ENCODE results near the gene ATP6V0B. TPM values are rescaled to one million over a fixed set of nuclear protein-coding genes. Genes with fewer than 3 reads are reported as not detected.

Gene ATP6V0B
- total RNA-seq, 1 donor from 2014 or later, result 55.6 TPM

DNA sequence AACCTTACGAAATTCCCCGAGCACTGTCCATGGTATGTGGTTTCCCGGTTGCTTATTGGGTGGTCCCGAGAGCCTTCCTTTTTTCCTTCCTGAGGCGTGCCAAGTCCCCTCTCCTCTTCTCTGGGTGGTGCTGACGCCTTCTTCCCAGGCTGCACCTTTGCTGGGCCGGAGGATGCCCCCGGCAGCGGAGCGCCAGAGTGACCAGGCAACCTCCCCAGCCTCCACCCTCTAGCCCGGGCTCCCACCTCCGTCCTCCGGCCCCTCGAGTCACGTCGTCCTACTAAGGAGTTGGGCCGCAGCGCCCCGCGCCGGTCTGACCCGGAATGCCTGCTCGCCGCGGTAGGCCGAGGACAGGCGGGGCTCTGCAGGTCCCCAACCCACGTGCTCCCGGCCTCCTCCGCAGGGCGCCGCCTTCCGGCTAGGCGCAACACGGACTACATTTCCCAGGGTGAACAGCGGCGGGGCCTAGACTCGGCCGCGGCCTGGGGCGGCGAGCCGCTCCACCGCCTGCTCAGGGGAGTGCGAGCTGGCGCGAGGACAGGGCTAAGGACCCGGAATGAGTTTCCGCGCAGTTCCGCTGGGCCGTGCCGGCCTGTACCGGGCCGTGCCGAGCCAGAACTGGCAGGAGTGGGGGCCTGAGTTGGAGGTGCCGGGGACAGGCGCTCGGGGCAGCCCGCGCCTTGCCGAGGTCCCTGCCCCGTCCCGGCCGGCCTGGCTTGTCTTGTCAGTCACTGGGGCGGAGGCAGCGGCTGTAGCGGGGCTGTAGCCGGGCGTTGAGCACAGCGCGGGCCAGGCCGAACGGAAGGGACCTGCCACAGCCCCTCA is 28.3 kb upstream of the ATP6V0B start, which contains the start of gene IPO13:
Gene IPO13 (plus strand): TSS at position 715 of the 825 bp plus-strand sequence. CDS start 651 bp downstream, outside the sequence.
- DNase-seq (ENCODE audit: low spot score), result peak; percentile 97

DNA sequence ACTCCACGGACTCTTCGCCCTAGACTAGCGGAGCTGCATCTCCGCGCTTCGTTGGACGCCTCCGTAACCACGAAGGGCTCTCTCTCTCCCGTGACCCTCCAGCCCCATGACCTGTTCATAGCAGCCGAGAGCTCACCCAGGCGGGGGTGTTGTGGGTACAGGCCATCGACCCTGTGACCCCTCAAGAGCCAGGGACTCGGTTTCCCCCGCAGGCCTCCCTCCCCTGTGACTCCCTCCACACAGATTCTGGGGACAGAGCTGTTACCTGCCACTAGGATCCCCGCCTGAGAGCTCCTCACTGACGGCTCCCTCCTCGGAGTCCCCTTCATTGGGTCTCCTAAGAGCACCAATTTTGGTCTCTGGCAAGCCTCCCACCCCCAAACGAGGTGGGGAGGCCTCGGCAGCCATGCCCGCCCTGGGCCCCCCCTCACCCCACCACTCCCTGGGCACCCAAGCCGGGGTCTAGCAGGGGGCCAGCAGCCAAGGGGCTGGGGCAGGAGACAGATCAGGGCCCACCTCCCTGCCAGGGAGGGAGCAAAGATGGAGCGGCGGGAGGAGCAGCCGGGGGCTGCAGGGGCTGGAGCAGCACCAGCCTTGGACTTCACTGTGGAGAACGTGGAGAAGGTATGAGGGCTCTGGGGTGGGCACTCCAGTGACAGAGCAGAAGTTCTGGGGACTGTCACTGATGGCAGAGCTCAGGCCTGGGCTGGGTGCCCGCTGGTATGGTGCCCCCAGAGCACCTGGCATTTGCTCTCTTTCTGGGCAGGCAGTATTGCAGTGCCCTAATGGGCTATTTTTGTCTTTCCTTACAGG is 27.5 kb upstream of the ATP6V0B start:
- DNase-seq (ENCODE audit: low spot score), result no peak

DNA sequence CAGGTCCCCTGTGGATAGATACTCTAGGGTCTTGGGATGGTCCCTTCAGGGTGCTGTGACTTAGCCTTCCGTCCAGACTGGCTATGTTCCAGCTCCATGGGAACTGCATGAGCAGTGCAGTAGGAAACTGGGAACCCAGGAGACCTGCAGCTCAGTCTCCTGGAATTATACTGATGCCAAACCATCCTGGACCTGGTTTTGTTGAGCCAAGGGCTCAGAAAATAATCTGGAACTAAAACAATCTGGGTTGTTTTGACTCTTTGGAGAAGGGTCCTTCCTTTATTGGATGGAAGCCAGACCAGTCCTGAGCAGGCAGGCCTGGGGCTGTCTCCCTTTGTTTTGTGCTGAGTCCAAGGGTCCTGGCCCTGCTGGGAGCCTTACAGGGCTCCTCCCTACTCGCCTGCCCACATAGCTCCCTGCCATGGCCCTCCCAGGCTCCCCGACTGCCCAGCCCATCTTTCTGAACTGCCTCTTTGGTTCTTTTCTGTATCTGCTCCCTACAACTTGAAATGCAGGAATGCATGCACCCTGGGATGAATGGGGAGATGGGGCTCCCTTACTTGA is 26.8 kb upstream of the ATP6V0B start:
- no peak for DNase-seq (ENCODE audit: low spot score)

DNA sequence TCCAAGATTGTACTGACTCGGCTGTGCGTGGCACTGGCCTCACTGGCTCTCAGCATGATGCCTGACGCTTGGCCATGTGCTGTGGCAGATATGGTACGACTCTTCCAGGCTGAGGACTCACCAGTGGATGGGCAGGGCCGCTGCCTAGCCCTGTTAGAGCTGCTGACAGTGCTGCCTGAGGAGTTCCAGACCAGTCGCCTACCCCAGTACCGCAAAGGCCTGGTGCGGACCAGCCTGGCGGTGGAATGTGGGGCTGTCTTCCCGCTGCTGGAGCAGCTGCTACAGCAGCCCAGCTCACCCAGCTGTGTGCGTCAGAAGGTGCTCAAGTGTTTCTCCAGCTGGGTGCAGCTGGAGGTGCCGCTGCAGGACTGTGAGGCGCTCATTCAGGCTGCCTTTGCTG is 25.1 kb upstream of the ATP6V0B start:
- no peak for DNase-seq (ENCODE audit: low spot score)

DNA sequence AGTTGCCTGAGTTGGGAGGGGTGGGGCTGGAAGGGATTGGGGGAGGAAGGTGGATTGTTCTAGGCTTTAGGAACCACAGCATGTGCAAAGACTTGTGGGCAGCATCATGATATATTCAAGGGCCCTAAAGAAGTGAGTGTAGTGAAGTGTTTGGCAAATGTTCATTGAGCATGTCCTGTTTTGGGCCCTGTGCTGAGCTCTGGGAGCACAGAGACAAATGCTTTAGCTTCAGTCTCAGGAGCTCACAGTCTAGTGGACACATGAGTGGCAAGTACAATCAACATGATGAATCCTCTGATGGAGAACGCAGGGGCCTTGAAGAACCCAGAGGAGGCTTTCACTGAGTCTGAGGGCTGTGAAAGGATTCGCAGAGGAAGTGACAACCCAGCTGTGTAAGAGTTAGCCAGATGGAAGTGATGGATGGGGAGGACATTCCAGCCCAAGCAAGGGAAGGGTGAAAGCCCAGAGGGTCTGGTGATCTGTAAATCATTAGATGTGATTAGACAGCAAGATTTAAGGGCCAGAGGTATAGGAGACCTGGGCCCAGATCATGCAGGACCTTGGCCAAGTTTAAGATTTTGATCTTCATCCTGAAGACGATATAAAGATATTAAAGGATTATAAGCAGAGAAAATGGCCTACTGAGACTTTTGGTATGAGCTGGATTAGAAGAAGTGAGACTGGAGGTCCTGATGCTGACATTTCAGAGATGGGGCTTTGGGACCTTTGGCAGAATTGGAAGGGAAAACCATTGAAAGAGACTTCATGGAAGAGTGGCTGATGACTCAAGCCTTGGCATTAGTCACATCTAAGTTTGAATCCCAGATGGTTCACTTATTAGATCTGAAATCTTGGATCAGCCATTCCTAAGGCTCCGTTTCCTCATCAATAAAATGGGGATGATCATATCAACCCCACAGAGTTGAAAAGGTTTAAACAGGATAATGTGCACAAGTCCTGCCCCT is 23.5 kb upstream of the ATP6V0B start:
- DNase-seq (ENCODE audit: low spot score), result no peak

DNA sequence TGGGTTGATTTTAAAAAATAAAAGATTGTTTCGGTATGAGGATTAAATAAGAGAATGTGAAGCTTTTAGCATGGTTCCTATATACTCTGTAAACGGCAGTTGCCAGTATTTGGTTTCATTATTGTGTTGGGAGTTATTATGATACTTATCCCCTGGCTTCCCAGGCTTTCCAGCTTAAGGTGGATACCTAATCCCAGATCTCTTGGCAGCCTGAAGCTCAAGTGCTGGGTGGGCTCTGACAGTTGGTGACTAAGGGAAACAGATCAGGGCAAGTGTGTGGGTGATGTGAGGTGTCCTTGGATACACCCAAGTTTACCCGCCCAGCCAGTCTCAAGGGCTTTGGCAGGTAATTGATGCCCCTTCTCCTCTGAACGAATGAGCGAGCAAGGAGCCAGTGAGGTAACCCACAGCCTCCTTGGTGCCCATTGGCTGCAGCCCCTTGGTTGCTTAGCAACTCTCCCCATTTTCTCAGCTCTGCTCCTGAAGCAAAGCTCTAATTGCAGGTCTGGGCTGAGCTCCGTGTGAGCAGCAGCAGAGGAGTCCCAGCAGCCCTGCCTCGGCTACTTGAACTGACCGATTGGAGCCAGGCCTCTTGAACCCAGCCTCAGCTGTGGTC is 21.9 kb upstream of the ATP6V0B start:
- DNase-seq (ENCODE audit: low spot score), result no peak

DNA sequence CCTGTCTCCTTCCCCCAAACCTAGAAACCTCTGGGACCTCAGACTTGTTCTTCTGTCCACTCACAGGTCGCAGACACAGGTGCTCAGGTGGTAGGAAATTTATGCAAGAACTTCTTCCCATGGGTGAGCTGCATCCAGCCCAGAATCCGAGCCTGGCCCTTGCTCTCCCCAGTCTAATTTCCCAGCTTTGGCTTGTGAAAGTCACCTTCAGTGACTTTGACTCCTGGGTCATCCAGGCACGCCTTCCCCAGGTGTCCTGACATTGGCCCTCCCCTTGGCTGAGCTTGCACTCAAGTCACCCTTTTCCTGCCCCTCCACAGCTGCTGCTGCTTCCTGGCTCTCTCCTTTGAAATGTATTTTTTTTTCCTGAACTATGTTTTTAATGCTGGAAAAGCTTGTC is 21.4 kb upstream of the ATP6V0B start:
- no peak for DNase-seq (ENCODE audit: low spot score)

DNA sequence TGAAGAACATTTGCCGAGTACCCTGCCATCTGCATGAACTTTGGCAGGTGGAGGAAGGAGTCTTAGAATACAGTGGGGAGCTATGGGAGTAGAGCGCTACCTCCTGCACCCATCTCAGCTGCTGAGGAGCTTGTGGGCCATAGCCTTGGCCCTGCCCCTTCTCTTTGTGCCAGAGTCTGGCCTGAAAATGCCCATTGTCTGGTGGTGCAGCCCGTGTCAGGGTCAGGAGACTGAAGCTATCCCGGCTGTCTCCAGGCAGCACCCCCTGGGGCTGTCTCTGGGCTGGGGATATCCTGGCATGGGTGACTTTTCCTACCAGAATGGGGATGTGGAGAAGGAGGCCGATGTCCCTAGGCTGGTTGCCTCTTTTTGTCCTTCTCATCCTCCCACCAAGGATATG is 20.7 kb upstream of the ATP6V0B start:
- no peak for DNase-seq (ENCODE audit: low spot score)

DNA sequence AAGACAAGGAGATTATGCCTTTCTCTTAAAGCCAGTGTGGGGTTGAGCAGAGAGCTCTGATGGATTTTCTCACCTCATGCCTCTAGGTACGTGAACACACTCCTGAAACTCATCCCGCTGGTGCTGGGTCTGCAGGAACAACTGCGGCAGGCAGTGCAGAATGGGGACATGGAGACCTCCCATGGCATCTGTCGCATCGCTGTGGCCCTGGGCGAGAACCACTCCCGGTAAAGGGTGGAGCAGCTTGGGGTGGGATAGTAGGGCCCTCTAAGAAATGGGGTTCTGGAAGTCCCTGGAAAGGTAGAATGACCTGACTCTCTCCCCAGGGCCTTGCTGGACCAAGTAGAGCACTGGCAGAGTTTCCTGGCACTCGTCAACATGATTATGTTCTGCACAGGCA is 18.5 kb upstream of the ATP6V0B start:
- no peak for DNase-seq (ENCODE audit: low spot score)

DNA sequence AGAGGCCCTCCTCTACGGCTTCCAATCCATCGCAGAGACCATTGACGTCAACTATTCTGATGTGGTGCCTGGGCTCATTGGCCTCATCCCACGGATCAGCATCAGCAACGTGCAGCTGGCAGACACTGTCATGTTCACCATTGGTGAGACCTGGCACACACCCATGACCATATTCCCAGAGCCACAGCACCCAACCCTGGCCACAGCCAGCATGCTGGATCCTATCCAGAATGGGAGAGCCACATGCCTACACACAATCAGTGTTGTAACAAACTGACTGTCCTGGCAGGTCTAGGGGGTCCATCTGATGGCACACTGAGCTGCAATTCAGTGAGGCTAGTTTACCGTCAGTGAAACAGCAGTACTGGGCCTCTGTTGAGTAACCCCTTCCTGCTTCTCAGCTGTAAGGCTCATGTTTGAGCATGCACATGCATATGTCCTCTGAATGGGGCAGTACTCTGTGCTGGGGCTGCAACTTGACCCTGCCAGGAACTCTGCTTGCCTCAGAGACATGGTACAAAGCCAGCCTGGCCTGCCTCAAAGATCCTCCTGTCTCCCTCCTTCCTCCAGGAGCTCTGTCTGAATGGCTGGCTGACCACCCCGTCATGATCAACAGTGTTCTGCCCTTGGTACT is 17.2 kb upstream of the ATP6V0B start:
- no peak for DNase-seq (ENCODE audit: low spot score)

DNA sequence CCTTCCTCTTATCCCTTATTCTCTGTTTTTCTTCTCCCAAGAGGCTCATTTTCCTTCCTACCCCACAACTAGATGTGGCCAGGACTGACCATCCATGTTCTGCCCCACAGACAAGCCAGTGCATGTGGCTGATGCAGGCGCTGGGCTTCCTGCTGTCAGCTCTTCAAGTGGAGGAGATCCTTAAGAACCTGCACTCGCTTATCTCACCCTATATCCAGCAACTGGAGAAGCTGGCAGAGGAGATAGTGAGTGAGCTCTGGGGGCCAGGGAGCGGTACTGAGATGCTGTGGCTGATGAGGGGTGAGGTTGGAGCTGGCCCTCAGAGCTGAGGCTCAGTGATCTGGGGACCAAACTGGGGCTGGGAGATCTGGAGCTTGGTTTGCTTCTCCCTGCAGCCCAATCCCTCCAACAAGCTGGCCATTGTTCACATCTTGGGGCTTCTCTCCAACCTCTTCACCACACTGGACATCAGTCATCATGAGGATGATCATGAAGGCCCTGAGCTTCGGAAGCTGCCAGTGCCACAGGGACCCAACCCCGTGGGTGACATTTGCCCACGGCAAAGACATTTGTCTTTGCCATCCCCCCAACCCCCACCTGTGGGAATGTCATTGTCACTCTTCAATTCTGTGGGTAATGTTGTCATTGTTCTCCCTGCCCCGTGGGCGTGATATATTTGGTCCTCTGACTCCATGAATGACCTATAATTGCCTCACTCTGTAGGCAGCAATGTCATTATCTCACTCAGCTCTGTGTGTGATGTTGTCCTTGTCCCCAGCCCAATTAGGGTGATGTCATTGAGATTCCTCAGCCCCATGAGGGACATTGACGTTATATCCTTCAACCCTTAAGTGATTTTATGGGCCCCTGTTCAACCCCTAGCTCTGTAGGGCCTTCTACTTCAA is 16.2 kb upstream of the ATP6V0B start:
- DNase-seq (ENCODE audit: low spot score), result no peak

DNA sequence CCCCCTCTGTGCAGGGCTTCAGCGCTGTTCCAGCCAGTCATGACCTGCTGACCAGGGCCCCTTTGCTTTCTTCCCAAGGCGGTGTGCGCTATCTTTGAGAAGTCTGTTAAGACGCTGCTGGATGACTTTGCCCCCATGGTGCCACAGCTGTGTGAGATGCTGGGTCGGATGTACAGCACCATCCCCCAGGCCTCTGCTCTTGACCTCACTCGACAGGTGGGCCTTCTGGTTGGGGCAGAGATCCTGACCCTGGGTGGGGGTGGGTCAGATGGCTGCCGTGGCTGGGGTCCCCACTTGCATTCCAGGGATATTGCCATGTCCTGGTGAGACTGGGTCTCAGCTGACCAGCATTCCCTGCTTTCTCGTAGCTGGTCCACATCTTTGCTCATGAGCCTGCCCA is 14.0 kb upstream of the ATP6V0B start:
- DNase-seq (ENCODE audit: low spot score), result no peak

DNA sequence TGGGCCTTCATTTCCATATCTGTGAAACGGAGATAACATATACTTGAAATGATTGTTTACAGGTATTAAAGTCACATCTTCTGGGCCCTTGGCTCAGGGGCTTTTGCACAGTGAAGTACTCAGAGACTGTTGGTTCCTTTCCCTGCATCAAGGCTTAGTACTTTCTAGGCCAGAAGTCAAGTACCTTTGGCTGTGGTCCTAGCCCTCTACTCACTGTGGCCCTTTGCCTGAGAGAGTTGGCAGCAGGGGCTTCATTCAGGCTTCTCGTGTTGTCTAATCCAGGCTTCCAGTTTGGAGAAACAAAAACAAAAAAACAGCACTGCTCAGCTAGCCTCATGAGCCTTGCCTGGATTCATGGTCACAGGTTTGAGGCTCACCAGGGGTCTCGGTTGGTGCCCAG is 13.1 kb upstream of the ATP6V0B start:
- no peak for DNase-seq (ENCODE audit: low spot score)

DNA sequence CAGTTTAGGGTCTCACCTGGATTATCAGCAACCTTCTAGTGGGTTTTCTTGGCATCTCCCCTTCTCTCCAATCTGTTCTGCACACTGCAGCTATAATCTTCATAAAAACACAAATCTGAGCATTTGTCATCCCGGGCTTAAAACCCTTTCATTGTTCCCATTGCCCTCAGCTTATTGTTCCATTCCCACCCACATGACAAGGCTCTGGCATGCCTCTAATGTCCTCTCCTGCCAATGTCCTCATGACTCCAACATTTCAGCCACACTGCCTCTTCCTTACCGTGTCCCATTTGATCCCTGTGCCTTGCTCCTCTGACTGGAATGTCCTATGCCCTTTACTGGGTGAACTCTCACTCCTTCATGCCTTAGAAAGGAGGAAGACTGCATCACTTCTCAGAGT is 12.4 kb upstream of the ATP6V0B start:
- DNase-seq (ENCODE audit: low spot score), result no peak

DNA sequence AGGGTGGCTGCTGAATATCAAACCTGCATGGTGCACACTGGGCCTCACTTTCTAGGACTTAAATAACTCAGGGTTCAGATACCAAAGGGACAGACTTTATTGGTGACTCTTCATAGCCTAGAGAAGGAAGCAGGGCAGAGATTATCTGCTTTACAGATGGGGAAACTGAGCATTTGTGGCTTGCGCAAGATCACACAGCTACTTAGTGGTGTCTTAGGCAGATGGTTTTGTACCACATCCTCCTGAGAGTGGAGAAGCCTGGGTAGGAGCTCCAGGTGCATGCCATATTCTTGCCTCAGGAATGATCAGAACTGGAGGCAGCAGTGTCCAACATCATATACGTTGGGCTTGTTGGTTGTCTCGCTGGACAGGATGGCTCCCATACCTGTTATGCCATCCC is 11.8 kb upstream of the ATP6V0B start:
- DNase-seq (ENCODE audit: low spot score), result no peak

DNA sequence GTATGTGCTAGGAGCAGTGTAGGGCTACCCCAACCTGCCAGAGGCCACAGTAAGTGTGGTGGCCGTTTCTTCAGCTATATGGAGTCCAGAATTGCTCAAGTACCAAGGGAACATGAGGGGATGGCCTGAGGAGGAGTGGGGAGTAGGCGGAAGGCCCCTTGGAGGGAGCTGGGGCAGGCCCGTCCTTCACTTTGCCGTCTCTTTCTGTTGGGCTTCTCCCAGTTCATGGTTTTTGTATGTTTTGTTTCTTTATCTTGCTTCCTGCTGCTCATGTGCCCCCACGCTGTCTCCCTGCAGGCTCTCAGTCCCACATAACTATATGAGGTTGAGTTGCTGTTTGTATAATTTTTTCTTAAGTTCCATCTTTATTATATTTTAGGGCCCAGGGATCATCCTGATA is 10.9 kb upstream of the ATP6V0B start:
- no peak for DNase-seq (ENCODE audit: low spot score)

DNA sequence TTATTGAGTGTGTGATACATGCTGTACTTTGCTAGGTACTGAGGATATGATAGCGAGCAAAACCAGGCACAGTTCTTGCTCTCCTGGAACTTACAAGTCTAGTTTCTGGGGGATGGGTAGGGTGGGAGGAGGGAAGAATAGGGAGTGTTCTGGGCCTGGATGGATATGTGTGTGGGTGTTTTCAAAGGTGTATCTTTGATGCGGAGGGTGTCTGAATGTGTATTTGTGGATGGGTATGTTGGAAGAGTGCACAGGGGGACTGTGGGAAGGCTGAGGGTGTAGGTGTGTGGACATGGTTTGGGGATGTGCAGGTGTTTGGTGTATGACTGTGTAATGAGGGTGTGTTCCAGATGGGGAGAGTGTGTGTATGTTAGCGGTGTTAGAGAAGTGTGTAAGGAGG is 9.4 kb upstream of the ATP6V0B start:
- DNase-seq (ENCODE audit: low spot score), result no peak

DNA sequence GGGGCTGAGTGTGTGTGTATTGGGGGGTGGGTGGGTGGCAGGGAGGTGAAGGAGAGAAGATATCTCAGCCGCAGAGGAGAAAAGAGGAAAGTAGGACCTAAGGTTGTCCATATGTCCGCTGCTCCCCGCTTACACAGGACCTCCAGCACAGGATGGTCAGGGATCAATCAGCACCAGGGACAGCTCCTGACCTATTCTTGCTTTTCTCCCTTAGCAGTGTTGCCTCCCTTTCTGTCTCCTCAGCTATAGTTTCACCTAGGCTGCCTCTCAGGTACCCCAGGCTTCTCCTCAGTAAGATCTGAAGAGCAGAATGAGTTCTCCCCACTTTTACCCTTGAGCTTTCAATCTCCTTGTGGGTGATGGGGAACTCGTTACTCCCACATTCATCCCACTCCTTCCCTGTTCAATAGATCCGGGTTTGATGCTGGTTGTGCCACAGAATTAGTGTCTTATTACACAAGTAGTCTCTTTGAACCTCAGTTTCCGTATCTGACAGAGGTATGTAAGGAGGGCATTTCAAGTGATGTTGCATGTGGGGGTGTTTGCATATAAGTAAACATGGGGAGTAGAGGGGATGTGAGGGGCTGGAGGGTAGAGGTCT is 6.3 kb upstream of the ATP6V0B start:
- DNase-seq (ENCODE audit: low spot score), result peak; percentile 32

DNA sequence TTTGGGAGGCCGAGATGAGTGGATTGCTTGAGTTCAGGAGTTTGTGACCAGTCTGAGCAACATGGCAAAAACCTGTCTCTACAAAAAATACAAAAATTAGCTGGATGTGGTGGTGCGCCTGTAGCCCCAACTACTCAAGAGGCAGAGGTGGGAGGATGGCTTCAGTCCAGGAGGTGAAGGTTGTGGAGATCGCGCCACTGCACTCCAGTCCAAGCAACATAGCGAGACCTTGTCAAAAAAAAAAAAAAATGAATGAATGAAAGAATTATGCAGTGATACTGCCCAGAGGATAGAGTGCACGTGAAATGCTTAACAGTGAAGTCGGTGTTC is 5.4 kb upstream of the ATP6V0B start:
- DNase-seq (ENCODE audit: low spot score), result no peak
